T-helper 2 cell treated with Interferon-gamma antibody and Interleukin-4, amounts not matched to agents 100 ng/mL and 5 ng/mL, for 36 hours (primary cell): Measurements from ENCODE around the gene RNF150. TPM values are rescaled to one million over a fixed set of nuclear protein-coding genes. Genes with fewer than 3 reads are reported as not detected.
"Not testable (repeated sequence)": the region's sequence is repeated elsewhere in the genome, so short reads cannot be mapped to it uniquely, and the experiment has no call there.

Experiments used
- intact Hi-C: fragments of 100-400 bp; cut with micrococcal nuclease; formaldehyde crosslinking; loops from one replicate; pipeline ENCODE4 v1.15.1; 2023
- total RNA-seq: library from RNA; stranded (reverse); gene quantifications from 2 replicates; pipeline ENCODE4 v1.2.3, GENCODE V29; 2022

RNF150 gene
- total RNA-seq, 1 donor from 2014 or later, result not detected

- intact Hi-C loops, result no loop called here
These were observed 298.3 kb downstream of the RNF150 start for GRCh38 chr4:140834839-140835495.

- intact Hi-C loops, result no loop called here
These were observed 300.0 kb downstream of the RNF150 start for GRCh38 chr4:140833280-140833679.

GRCh38 chr4:140829825-140830224, 303.4 kb downstream of the RNF150 start:
- intact Hi-C loops, result no loop called here

- intact Hi-C loops, result no loop called here
These were observed 306.6 kb downstream of the RNF150 start for GRCh38 chr4:140826701-140827027.

- intact Hi-C loops, result not testable (repeated sequence)
These were observed 312.7 kb downstream of the RNF150 start for GRCh38 chr4:140820520-140820919.

- intact Hi-C loops, result no loop called here
These were observed 313.7 kb downstream of the RNF150 start for GRCh38 chr4:140819610-140820009.

GRCh38 chr4:140818433-140818832, 314.8 kb downstream of the RNF150 start:
- intact Hi-C loops, result no loop called here

- intact Hi-C loops, result no loop called here
These were observed 316.3 kb downstream of the RNF150 start for GRCh38 chr4:140816806-140817510.

- intact Hi-C loops, result no loop called here
These were observed 319.5 kb downstream of the RNF150 start for GRCh38 chr4:140813804-140814203.

- intact Hi-C loops, result no loop called here
These were observed 320.4 kb downstream of the RNF150 start for GRCh38 chr4:140812916-140813315.

- intact Hi-C loops, result no loop called here
These were observed 321.8 kb downstream of the RNF150 start for GRCh38 chr4:140811429-140811828.

GRCh38 chr4:140810591-140811169, 322.6 kb downstream of the RNF150 start:
- intact Hi-C loops, result not testable (repeated sequence)

Other genes with a start within 250 kb of the RNF150 start
- gene ZNF330, start 87.4 kb upstream of the RNF150 start, total RNA-seq, result 40.0 and 42.1 TPM in 2 replicates